H1 (cell line): ENCODE measurements around the gene NXPE1. TPM values are rescaled to one million over a fixed set of nuclear protein-coding genes. Genes with fewer than 3 reads are reported as not detected.

Experiments
- HDAC2 ChIP-seq, 2 experiments: fragments of 300-600 bp in 1 of 2; sonication (generic) in 1 of 2; IDR thresholded peaks; 2 replicates each; pipeline ENCODE4 v1.6.1; 2011 to 2012; ENCODE audit warnings: low read depth in 2 of 2, low read length in 2 of 2, mild to moderate bottlenecking in 2 of 2, moderate library complexity in 2 of 2, borderline replicate concordance in 1 of 2, inconsistent platforms in 1 of 2
- SRF ChIP-seq: IDR thresholded peaks from 2 replicates; pipeline ENCODE4 v1.6.1; 2011; ENCODE audit warnings: mild to moderate bottlenecking, low read depth, low read length, moderate library complexity
- TBP ChIP-seq: IDR thresholded peaks from 2 replicates; pipeline ENCODE4 v1.6.1; 2011; ENCODE audit warnings: low read depth, low read length, improper control_type of control experiment
- polyA plus RNA-seq, 7 experiments: library from polyadenylated mRNA; depleted of rRNA in 3 of 7; stranded (reverse) in 5 of 7; unstranded in 2 of 7; fragments of >200 nt in 5 of 7; fragments of 200-250 nt in 2 of 7; gene quantifications; 1 replicate in 5 of 7; 2 replicates in 1 of 7; 4 replicates in 1 of 7; pipeline versions ENCODE4 v1.2.1 to v1.2.3, GENCODE V29; 2011 to 2013; ENCODE audit warnings: missing spikeins in 2 of 7, mixed read lengths in 2 of 7
- total RNA-seq: library from RNA; stranded (reverse); fragmentation: NEBNext Ultra II Directional; extraction: Animal tissue kit (Norgen Biotek cat#: 25700); gene quantifications from 2 replicates; pipeline ENCODE4 v1.2.1, GENCODE V29; 2021
- TF ChIP-seq, protein P1 (sequence below), 3 experiments: IDR thresholded peaks; 1 replicate in 2 of 3; 2 replicates in 1 of 3; pipeline versions ENCODE4 v1.5.1 to v1.6.1; 2011; ENCODE audit warnings: low read length in 3 of 3, mild to moderate bottlenecking in 3 of 3, inconsistent platforms in 2 of 3, low read depth in 1 of 3, moderate library complexity in 1 of 3; ENCODE audit not compliant: insufficient read depth in 1 of 3; ENCODE audit errors: control extremely low read depth in 1 of 3
- TF ChIP-seq, protein P2 (sequence below): fragments of 300-600 bp; sonication (generic); IDR thresholded peaks from 2 replicates; pipeline ENCODE4 v1.7.1; 2012; ENCODE audit warnings: low read length, moderate library complexity, mild to moderate bottlenecking, inconsistent platforms; ENCODE audit not compliant: insufficient replicate concordance

NXPE1 gene
- total and polyA plus RNA-seq, 2 of the 8 experiments (the other 6 are each of a cell fraction or from before 2014, with no cell fraction given): not detected

DNA sequence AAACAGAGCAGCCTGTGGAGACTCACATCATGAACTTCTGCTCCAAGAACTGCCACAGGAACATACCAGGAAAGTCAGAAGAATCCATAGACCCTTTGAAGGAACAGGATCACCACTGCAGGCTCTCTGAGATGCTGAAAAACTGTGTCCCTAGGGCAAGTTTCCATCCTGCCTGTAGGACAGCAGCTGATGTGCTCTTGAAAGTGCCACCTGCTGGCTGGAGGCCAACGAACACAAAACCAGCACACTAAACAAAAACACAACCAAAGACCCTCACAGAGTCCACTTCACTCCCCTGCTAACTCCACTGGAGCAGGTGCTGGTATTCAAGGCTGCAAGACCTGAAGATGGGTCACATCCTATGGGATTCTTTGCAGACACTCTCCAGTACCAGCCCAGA, 12.0 kb upstream of the NXPE1 start (continued):
- TF ChIP-seq, protein P1, sequence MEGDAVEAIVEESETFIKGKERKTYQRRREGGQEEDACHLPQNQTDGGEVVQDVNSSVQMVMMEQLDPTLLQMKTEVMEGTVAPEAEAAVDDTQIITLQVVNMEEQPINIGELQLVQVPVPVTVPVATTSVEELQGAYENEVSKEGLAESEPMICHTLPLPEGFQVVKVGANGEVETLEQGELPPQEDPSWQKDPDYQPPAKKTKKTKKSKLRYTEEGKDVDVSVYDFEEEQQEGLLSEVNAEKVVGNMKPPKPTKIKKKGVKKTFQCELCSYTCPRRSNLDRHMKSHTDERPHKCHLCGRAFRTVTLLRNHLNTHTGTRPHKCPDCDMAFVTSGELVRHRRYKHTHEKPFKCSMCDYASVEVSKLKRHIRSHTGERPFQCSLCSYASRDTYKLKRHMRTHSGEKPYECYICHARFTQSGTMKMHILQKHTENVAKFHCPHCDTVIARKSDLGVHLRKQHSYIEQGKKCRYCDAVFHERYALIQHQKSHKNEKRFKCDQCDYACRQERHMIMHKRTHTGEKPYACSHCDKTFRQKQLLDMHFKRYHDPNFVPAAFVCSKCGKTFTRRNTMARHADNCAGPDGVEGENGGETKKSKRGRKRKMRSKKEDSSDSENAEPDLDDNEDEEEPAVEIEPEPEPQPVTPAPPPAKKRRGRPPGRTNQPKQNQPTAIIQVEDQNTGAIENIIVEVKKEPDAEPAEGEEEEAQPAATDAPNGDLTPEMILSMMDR (IDR thresholded peaks at IDR 0.05; ENCODE audit: control extremely low read depth in 1 of 3, insufficient read depth in 1 of 3, low read depth in 1 of 3, low read length in 3 of 3): peak; percentile 5 to 38 (median 31)
- no peak for TF ChIP-seq SRF
- no peak for TF ChIP-seq TBP
- TF ChIP-seq HDAC2 (IDR thresholded peaks at IDR 0.05; ENCODE audit: borderline replicate concordance in 1 of 2, low read depth in 2 of 2, low read length in 2 of 2): no peak
- TF ChIP-seq, protein P2, sequence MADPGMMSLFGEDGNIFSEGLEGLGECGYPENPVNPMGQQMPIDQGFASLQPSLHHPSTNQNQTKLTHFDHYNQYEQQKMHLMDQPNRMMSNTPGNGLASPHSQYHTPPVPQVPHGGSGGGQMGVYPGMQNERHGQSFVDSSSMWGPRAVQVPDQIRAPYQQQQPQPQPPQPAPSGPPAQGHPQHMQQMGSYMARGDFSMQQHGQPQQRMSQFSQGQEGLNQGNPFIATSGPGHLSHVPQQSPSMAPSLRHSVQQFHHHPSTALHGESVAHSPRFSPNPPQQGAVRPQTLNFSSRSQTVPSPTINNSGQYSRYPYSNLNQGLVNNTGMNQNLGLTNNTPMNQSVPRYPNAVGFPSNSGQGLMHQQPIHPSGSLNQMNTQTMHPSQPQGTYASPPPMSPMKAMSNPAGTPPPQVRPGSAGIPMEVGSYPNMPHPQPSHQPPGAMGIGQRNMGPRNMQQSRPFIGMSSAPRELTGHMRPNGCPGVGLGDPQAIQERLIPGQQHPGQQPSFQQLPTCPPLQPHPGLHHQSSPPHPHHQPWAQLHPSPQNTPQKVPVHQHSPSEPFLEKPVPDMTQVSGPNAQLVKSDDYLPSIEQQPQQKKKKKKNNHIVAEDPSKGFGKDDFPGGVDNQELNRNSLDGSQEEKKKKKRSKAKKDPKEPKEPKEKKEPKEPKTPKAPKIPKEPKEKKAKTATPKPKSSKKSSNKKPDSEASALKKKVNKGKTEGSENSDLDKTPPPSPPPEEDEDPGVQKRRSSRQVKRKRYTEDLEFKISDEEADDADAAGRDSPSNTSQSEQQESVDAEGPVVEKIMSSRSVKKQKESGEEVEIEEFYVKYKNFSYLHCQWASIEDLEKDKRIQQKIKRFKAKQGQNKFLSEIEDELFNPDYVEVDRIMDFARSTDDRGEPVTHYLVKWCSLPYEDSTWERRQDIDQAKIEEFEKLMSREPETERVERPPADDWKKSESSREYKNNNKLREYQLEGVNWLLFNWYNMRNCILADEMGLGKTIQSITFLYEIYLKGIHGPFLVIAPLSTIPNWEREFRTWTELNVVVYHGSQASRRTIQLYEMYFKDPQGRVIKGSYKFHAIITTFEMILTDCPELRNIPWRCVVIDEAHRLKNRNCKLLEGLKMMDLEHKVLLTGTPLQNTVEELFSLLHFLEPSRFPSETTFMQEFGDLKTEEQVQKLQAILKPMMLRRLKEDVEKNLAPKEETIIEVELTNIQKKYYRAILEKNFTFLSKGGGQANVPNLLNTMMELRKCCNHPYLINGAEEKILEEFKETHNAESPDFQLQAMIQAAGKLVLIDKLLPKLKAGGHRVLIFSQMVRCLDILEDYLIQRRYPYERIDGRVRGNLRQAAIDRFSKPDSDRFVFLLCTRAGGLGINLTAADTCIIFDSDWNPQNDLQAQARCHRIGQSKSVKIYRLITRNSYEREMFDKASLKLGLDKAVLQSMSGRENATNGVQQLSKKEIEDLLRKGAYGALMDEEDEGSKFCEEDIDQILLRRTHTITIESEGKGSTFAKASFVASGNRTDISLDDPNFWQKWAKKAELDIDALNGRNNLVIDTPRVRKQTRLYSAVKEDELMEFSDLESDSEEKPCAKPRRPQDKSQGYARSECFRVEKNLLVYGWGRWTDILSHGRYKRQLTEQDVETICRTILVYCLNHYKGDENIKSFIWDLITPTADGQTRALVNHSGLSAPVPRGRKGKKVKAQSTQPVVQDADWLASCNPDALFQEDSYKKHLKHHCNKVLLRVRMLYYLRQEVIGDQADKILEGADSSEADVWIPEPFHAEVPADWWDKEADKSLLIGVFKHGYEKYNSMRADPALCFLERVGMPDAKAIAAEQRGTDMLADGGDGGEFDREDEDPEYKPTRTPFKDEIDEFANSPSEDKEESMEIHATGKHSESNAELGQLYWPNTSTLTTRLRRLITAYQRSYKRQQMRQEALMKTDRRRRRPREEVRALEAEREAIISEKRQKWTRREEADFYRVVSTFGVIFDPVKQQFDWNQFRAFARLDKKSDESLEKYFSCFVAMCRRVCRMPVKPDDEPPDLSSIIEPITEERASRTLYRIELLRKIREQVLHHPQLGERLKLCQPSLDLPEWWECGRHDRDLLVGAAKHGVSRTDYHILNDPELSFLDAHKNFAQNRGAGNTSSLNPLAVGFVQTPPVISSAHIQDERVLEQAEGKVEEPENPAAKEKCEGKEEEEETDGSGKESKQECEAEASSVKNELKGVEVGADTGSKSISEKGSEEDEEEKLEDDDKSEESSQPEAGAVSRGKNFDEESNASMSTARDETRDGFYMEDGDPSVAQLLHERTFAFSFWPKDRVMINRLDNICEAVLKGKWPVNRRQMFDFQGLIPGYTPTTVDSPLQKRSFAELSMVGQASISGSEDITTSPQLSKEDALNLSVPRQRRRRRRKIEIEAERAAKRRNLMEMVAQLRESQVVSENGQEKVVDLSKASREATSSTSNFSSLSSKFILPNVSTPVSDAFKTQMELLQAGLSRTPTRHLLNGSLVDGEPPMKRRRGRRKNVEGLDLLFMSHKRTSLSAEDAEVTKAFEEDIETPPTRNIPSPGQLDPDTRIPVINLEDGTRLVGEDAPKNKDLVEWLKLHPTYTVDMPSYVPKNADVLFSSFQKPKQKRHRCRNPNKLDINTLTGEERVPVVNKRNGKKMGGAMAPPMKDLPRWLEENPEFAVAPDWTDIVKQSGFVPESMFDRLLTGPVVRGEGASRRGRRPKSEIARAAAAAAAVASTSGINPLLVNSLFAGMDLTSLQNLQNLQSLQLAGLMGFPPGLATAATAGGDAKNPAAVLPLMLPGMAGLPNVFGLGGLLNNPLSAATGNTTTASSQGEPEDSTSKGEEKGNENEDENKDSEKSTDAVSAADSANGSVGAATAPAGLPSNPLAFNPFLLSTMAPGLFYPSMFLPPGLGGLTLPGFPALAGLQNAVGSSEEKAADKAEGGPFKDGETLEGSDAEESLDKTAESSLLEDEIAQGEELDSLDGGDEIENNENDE: no peak
